HL-60/S4 treated with phorbol 12-myristate 13-acetate at 8.2 ng/mL for 4 days and 3 days (cell line): Measurements from ENCODE around the gene UBE2E1.

Experiments
- in situ Hi-C: fragments of 300-500 bp; cut with MboI; formaldehyde crosslinking; loops from 2 replicates; pipeline ENCODE4 v1.15.0; 2022; ENCODE audit warnings: low sequenced_read_pairs

The UBE2E1 gene

GRCh38 chr3:23795096-23795495 is 10.7 kb upstream of the UBE2E1 start:
- in situ Hi-C loops: no loop called here

DNA sequence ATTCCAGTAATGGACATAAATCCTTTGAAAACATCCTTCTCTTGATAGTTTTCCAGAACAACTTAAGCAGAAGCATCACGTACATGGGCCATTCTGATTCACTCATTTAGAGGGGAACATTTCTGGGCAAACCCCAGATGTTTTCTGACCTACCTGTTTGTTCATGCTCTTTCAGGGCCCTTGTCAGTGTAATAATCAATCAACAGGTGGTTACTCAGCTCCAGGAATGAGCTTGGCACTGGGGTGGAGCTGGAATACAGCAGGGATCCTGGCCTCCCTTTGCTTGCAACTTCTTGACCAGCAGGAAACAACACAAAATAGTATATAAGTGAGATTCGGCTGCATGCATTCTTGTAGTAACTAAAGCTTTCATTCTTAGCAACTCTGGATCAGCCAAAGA is 9.2 kb upstream of the UBE2E1 start:
- in situ Hi-C loops: no loop called here

GRCh38 chr3:23797491-23797890 is 8.3 kb upstream of the UBE2E1 start:
- in situ Hi-C loops: no loop called here

- in situ Hi-C loops: no loop called here
Observed at GRCh38 chr3:23798456-23798855, 7.3 kb upstream of the UBE2E1 start.

DNA sequence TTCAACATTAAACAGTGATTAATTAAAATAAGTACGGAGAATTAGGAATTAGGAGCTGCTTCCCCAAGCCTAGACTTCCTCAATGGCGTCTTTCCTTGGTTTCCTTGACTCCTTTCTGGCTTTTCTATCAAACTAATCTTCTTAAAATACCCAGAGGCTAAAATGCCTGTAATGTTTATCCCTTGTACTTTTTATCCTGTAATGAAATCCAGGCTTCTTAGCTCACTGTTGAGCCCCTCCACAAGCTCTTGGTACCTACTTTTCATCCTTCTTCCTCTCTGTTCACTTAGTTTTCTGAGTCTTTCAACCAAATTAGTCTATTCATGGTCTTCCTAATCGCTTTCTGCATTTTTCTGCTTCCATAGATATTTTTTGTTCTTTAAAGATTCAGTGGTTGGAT is 6.9 kb upstream of the UBE2E1 start:
- in situ Hi-C loops: no loop called here

- in situ Hi-C loops: no loop called here
Observed at GRCh38 chr3:23800731-23801130, 5.0 kb upstream of the UBE2E1 start.

- in situ Hi-C loops: no loop called here
Observed at GRCh38 chr3:23804441-23805209, 1.1 kb upstream of the UBE2E1 start.

GRCh38 chr3:23805210-23805632 is 534 bp upstream of the UBE2E1 start:
- in situ Hi-C loops: no loop called here

- in situ Hi-C loops: no loop called here
Observed at GRCh38 chr3:23806534-23807423, 1.0 kb downstream of the UBE2E1 start.

DNA sequence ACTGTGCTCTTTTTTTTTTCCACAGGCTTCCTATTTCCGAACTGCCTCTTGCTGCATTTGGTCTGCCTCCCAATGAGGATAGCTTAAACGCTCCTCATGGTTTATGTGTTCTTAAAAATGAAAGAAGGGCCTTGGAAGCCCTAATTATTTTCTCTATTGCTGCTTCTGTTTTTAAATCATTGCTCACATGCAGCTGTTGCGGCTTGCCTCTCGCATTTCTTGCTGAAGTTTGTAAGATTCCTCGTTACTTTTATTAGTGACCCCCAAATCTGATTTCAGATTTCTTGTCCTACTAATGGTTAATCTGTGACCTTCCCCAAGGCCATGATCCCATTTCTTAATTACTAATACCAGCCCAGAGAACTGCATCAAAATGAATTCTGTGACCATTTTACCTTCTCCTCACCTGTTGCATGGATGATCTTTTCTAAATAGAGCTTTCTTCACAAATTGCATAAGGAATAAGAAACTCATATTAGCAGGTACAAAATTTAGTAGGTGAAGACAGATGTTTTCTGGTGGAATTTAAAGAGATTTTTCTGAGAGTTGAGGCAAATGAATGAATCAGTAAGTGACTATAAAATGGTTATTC is 1.8 kb downstream of the UBE2E1 start:
- in situ Hi-C loops: no loop called here

GRCh38 chr3:23808525-23808924 is 2.8 kb downstream of the UBE2E1 start:
- in situ Hi-C loops: no loop called here

DNA sequence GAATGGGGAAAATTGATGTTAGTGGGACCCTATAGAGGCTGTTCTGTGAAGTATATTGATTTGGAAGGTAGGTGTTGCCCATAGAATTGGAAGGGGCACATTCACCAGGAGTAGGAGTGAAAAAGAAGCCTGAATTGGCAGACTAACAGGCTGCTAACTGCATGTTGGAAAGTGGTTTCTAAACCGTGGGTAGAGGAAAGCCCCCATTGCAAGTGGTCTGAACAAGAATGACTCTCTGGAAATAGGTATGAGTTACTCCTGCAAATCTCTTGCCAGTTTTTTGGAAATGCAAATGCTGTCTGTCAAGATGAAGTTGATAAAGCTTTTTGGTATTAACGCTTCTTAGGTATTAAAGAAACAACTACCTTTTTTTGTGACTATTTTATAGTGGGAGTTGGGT is 3.5 kb downstream of the UBE2E1 start:
- in situ Hi-C loops: no loop called here

- in situ Hi-C loops: no loop called here
Observed at GRCh38 chr3:23809840-23810342, 4.1 kb downstream of the UBE2E1 start.

DNA sequence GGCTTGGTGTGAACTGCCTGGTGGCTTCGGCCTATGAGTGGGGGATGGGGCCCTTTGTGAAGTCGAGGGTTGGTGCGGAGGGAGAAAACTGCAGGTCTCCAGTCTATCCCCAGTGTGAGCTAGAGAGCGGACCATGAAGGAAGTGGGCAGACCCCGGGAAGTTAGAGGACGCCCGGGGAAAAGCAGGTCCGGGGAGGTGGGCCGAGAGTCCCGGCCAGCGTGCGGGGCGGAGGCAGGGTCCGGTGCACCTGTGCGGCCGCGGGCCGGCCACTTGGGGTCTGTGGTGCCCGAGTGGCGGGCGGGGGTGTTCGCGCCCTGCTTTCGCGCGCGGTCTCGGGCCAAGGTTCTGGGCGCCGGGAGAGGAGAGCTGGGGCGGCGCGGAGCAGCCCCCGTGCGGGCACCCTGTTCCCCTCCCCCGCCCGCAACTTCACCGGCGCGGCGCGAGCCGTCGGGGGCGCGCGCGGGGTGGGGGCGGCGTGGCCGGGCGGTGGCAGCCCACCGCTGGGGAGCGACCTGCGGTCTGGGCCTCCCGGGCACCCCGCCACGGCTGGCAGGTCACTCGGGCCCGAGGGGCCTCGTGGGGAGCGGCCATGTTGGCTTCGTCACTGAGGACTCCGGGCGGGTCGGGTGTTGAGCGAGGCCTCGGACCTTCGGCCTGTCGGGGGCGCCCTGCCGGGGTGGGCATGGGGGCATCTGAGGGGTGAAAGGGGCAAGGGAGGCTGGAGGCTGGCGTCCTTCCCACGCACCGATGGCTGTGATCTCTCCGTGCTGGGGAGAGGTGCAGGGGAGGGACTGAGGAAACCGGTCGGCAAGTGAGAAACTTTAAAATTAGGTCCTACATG is 4.8 kb downstream of the UBE2E1 start:
- in situ Hi-C loops: no loop called here

DNA sequence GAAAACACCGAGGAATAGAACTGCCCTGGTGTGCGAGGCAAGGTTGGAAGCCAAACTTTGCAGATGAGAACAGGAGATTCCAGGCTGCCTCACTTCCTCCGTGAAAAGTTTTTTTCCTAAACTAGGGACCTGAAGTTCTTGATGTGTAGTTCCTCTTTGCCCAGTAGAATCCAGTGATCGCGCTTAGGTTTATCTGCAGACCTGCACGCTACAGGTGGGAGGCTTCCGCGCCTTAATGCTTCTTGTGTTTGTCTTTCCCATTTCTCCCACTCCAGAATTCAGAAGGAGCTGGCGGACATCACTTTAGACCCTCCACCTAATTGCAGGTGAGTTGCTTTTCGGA is 5.4 kb downstream of the UBE2E1 start:
- in situ Hi-C loops: no loop called here

DNA sequence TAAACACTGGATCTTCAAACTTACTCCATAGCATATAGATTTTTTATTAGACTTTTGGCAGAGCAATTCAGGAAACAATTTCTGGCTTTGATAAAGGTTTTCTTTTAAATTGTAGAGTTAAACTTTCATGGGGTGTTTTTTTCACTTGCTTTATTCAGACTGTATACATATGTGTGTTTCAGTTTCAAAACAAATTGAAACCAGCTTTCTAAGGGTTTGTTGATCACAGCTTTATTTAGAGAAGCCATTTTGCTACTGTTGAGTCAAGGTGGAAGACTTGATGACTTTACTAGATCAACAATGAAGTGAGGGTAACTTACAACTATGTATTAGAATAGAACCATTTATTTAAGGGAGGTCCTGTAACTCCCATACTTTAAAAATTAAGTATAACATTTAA is 6.2 kb downstream of the UBE2E1 start:
- in situ Hi-C loops: no loop called here

DNA sequence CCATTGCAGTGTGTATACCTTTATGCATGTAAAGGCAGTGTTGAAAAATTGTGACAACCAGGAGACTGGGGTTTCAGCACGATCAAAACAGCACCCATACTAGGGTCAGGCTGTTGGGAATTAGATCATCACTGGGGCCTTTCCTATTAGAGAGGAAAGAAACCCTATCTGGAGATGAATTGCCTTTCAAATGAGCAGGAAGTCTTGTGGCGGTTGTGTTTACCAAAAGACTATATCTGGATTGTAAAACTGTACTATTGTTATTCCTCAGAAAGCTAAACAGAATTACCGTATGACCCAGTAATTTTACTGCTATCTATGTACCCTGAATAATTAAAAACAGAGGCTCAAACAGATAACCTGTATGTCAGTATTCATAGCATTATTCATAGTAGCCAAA is 10.1 kb downstream of the UBE2E1 start:
- in situ Hi-C loops: no loop called here

DNA sequence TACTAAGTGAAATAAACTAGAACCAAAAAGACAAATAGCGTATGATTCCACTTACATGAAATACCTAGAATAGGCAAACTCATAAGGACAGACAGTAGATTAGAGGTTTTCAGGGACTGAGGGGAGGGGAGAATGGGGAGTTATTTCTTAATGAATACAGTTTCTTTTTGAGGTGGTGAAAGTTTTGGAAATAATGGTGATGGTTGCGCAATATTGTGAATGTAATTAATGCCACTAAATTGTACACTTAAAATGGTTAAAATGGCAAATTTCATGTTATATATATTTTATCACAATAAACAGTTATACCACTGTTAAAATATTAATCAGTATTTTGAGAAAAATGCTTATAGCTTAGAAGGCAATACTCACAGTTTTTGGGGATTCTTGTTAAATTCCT is 11.0 kb downstream of the UBE2E1 start:
- in situ Hi-C loops: no loop called here

- in situ Hi-C loops: no loop called here
Observed at GRCh38 chr3:23817508-23818223, 11.9 kb downstream of the UBE2E1 start.
